ENCODE results near the gene NPW.

Gene NPW

GRCh38 chr16:2019518-2019920 is at the start of gene NPW:
NPW (plus strand) TSS chr16:2019785.
- H3K27me3 ChIP-seq (ENCODE audit: insufficient read depth, low read length): peaks cover 31% of the 10 kb centered on the region
- H3K4me3 ChIP-seq (ENCODE audit: low read length): no peak within 1 kb of the TSS
- H2AFZ ChIP-seq (ENCODE audit: low read depth, low read length): no peak within 1 kb of the TSS
- no peaks in the 10 kb centered on the region for H3K36me3 ChIP-seq (ENCODE audit: insufficient read depth, low read length)
- H3K9me3 ChIP-seq (ENCODE audit: low read length): no peaks in the 10 kb centered on the region
- H3K4me1 ChIP-seq (ENCODE audit: insufficient read depth, low read length): peaks cover 12% of the 10 kb centered on the region

GRCh38 chr16:1971796-1972489 is 47.6 kb upstream of the NPW start, which contains the start of gene TBL3:
TBL3 (plus strand) TSS chr16:1972053; CDS start chr16:1972165, 112 bp downstream.
- Histone ChIP-seq H3K4me3 (ENCODE audit: low read length) (peak within 1 kb of the TSS; percentile 63), H2AFZ (ENCODE audit: low read depth, low read length) (peak within 1 kb of the TSS; percentile 63), H3K4me1 (ENCODE audit: insufficient read depth, low read length) (peaks cover 10% of the 10 kb centered on the region), H3K9me3 (ENCODE audit: low read length) (no peaks in the 10 kb centered on the region), H3K27me3 (ENCODE audit: insufficient read depth, low read length) (no peaks in the 10 kb centered on the region), H3K36me3 (ENCODE audit: insufficient read depth, low read length) (peaks cover 22% of the 10 kb centered on the region)

- H3K4me3 ChIP-seq (ENCODE audit: low read length): peak overlapping the region; percentile 63
- peaks cover 10% of the 10 kb centered on the region for H3K4me1 ChIP-seq (ENCODE audit: insufficient read depth, low read length)
- H3K9me3 ChIP-seq (ENCODE audit: low read length): no peaks in the 10 kb centered on the region
- peaks cover 27% of the 10 kb centered on the region for H3K36me3 ChIP-seq (ENCODE audit: insufficient read depth, low read length)
- peak overlapping the region; percentile 63 for H2AFZ ChIP-seq (ENCODE audit: low read depth, low read length)
- H3K27me3 ChIP-seq (ENCODE audit: insufficient read depth, low read length): no peaks in the 10 kb centered on the region
Measured at GRCh38 chr16:1972490-1972877, 47.1 kb upstream of the NPW start.

GRCh38 chr16:1973461-1974156 is 46.0 kb upstream of the NPW start:
- Histone ChIP-seq H3K4me1 (ENCODE audit: insufficient read depth, low read length) (peaks cover 10% of the 10 kb centered on the region), H2AFZ (ENCODE audit: low read depth, low read length) (no peak overlapping the region), H3K9me3 (ENCODE audit: low read length) (no peaks in the 10 kb centered on the region), H3K27me3 (ENCODE audit: insufficient read depth, low read length) (no peaks in the 10 kb centered on the region), H3K36me3 (ENCODE audit: insufficient read depth, low read length) (peaks cover 38% of the 10 kb centered on the region), H3K4me3 (ENCODE audit: low read length) (no peak overlapping the region)

GRCh38 chr16:1974157-1975070 is 45.2 kb upstream of the NPW start:
- Histone ChIP-seq H3K4me1 (ENCODE audit: insufficient read depth, low read length) (peaks cover 10% of the 10 kb centered on the region), H2AFZ (ENCODE audit: low read depth, low read length) (no peak overlapping the region), H3K9me3 (ENCODE audit: low read length) (no peaks in the 10 kb centered on the region), H3K27me3 (ENCODE audit: insufficient read depth, low read length) (no peaks in the 10 kb centered on the region), H3K36me3 (ENCODE audit: insufficient read depth, low read length) (peaks cover 43% of the 10 kb centered on the region), H3K4me3 (ENCODE audit: low read length) (no peak overlapping the region)

GRCh38 chr16:1975432-1976215 is 44.0 kb upstream of the NPW start:
- H2AFZ ChIP-seq (ENCODE audit: low read depth, low read length): no peak overlapping the region

GRCh38 chr16:1976216-1976520 is 43.4 kb upstream of the NPW start:
- peaks cover 47% of the 10 kb centered on the region for H3K36me3 ChIP-seq (ENCODE audit: insufficient read depth, low read length)
- H3K9me3 ChIP-seq (ENCODE audit: low read length): no peaks in the 10 kb centered on the region
- no peak overlapping the region for H3K4me3 ChIP-seq (ENCODE audit: low read length)

More at GRCh38 chr16:1975432-1976215, 44.0 kb upstream of the NPW start:
- Histone ChIP-seq H3K4me3 (ENCODE audit: low read length) (no peak overlapping the region), H3K27me3 (ENCODE audit: insufficient read depth, low read length) (no peaks in the 10 kb centered on the region), H3K9me3 (ENCODE audit: low read length) (no peaks in the 10 kb centered on the region), H3K36me3 (ENCODE audit: insufficient read depth, low read length) (peaks cover 47% of the 10 kb centered on the region), H3K4me1 (ENCODE audit: insufficient read depth, low read length) (peaks cover 10% of the 10 kb centered on the region)

GRCh38 chr16:1976951-1977874 is 42.4 kb upstream of the NPW start:
- Histone ChIP-seq H3K27me3 (ENCODE audit: insufficient read depth, low read length) (no peaks in the 10 kb centered on the region), H3K36me3 (ENCODE audit: insufficient read depth, low read length) (peaks cover 47% of the 10 kb centered on the region)

More at GRCh38 chr16:1976216-1976520, 43.4 kb upstream of the NPW start:
- Histone ChIP-seq H3K27me3 (ENCODE audit: insufficient read depth, low read length) (no peaks in the 10 kb centered on the region), H3K4me1 (ENCODE audit: insufficient read depth, low read length) (peaks cover 7% of the 10 kb centered on the region), H2AFZ (ENCODE audit: low read depth, low read length) (no peak overlapping the region)

GRCh38 chr16:1977875-1978268 is 41.7 kb upstream of the NPW start:
- Histone ChIP-seq H3K27me3 (ENCODE audit: insufficient read depth, low read length) (no peaks in the 10 kb centered on the region), H3K9me3 (ENCODE audit: low read length) (no peaks in the 10 kb centered on the region), H3K36me3 (ENCODE audit: insufficient read depth, low read length) (peaks cover 47% of the 10 kb centered on the region), H2AFZ (ENCODE audit: low read depth, low read length) (no peak overlapping the region), H3K4me1 (ENCODE audit: insufficient read depth, low read length) (peaks cover 15% of the 10 kb centered on the region), H3K4me3 (ENCODE audit: low read length) (no peak overlapping the region)

More at GRCh38 chr16:1976951-1977874, 42.4 kb upstream of the NPW start:
- H3K4me3 ChIP-seq (ENCODE audit: low read length): no peak overlapping the region
- no peak overlapping the region for H2AFZ ChIP-seq (ENCODE audit: low read depth, low read length)
- H3K9me3 ChIP-seq (ENCODE audit: low read length): no peaks in the 10 kb centered on the region
- H3K4me1 ChIP-seq (ENCODE audit: insufficient read depth, low read length): peaks cover 17% of the 10 kb centered on the region

- H3K9me3 ChIP-seq (ENCODE audit: low read length): no peaks in the 10 kb centered on the region
- no peak overlapping the region for H3K4me3 ChIP-seq (ENCODE audit: low read length)
- no peak overlapping the region for H2AFZ ChIP-seq (ENCODE audit: low read depth, low read length)
- H3K4me1 ChIP-seq (ENCODE audit: insufficient read depth, low read length): peaks cover 19% of the 10 kb centered on the region
- H3K27me3 ChIP-seq (ENCODE audit: insufficient read depth, low read length): no peaks in the 10 kb centered on the region
- peaks cover 47% of the 10 kb centered on the region for H3K36me3 ChIP-seq (ENCODE audit: insufficient read depth, low read length)
Measured at GRCh38 chr16:1978476-1979120, 41.0 kb upstream of the NPW start.

GRCh38 chr16:1979271-1980029 is 40.1 kb upstream of the NPW start:
- Histone ChIP-seq H3K9me3 (ENCODE audit: low read length) (no peaks in the 10 kb centered on the region), H2AFZ (ENCODE audit: low read depth, low read length) (no peak overlapping the region), H3K27me3 (ENCODE audit: insufficient read depth, low read length) (no peaks in the 10 kb centered on the region), H3K4me1 (ENCODE audit: insufficient read depth, low read length) (peaks cover 20% of the 10 kb centered on the region), H3K4me3 (ENCODE audit: low read length) (no peak overlapping the region), H3K36me3 (ENCODE audit: insufficient read depth, low read length) (peaks cover 47% of the 10 kb centered on the region)

Data from neuron (in vitro differentiated cells).